ENCODE results near the gene RMND1.

RMND1 gene

GRCh38 chr6:151372164-151372563, 79.8 kb downstream of the RMND1 start:
- Histone ChIP-seq H3K9ac (ENCODE audit: low read length) (no peak overlapping the region), H3K4ac (ENCODE audit: low read depth, low read length) (no peak overlapping the region), H2AFZ (ENCODE audit: insufficient read depth, low read length, poor library complexity) (no peak overlapping the region), H3K4me1 (ENCODE audit: control insufficient read depth in 1 of 2, insufficient read depth in 2 of 2, low read length in 2 of 2) (peaks cover 3 to 6% of the 10 kb centered on the region in 2 experiments), H3K36me3 (ENCODE audit: control insufficient read depth in 1 of 2, insufficient read depth in 2 of 2, low read length in 2 of 2) (peaks cover 8 to 15% of the 10 kb centered on the region in 2 experiments), H4K91ac (ENCODE audit: low read depth, low read length) (no peak overlapping the region), H3K4me2 (ENCODE audit: low read length) (no peak overlapping the region), H3K14ac (ENCODE audit: low read length) (no peak overlapping the region), H3K18ac (ENCODE audit: low read length) (no peak overlapping the region), H3K4me3 (ENCODE audit: low read depth, low read length) (no peak overlapping the region), H3K79me1 (ENCODE audit: low read length) (no peaks in the 10 kb centered on the region), H2BK120ac (ENCODE audit: insufficient read depth, low read length, poor library complexity) (no peak overlapping the region), H3K79me2 (ENCODE audit: control insufficient read depth, insufficient read depth, low read length, poor library complexity) (no peaks in the 10 kb centered on the region), H3K23ac (ENCODE audit: low read length) (no peak overlapping the region), H4K12ac (ENCODE audit: low read depth, low read length) (no peak overlapping the region), H2BK5ac (ENCODE audit: low read depth, low read length, poor library complexity) (no peak overlapping the region), H2AK5ac (ENCODE audit: low read length) (no peak overlapping the region), H4K8ac (ENCODE audit: low read depth, low read length) (no peak overlapping the region), H3K27ac (ENCODE audit: low read depth, low read length) (no peak overlapping the region), H3K27me3 (ENCODE audit: insufficient read depth, low read length) (no peaks in the 10 kb centered on the region), H3K9me3 (ENCODE audit: insufficient read depth, low read depth, low read length) (no peaks in the 10 kb centered on the region), H2BK12ac (ENCODE audit: low read length) (no peak overlapping the region)
- DNase-seq: no peak
- no CpG with 5 or more reads among the region's 5 CpGs for WGBS (ENCODE audit: extremely low coverage, insufficient coverage, insufficient read length)

- Histone ChIP-seq H3K14ac (ENCODE audit: low read length) (no peak overlapping the region), H2BK120ac (ENCODE audit: insufficient read depth, low read length, poor library complexity) (no peak overlapping the region), H3K27ac (ENCODE audit: low read depth, low read length) (no peak overlapping the region), H3K4me2 (ENCODE audit: low read length) (no peak overlapping the region), H3K18ac (ENCODE audit: low read length) (no peak overlapping the region), H3K4me1 (ENCODE audit: control insufficient read depth in 1 of 2, insufficient read depth in 2 of 2, low read length in 2 of 2) (peaks cover 3 to 6% of the 10 kb centered on the region in 2 experiments), H3K4ac (ENCODE audit: low read depth, low read length) (no peak overlapping the region), H4K91ac (ENCODE audit: low read depth, low read length) (no peak overlapping the region), H4K12ac (ENCODE audit: low read depth, low read length) (no peak overlapping the region), H3K36me3 (ENCODE audit: control insufficient read depth in 1 of 2, insufficient read depth in 2 of 2, low read length in 2 of 2) (peaks cover 19 to 26% of the 10 kb centered on the region in 2 experiments), H2BK5ac (ENCODE audit: low read depth, low read length, poor library complexity) (no peak overlapping the region), H2AFZ (ENCODE audit: insufficient read depth, low read length, poor library complexity) (no peak overlapping the region), H3K27me3 (ENCODE audit: insufficient read depth, low read length) (no peaks in the 10 kb centered on the region), H4K8ac (ENCODE audit: low read depth, low read length) (no peak overlapping the region), H3K9me3 (ENCODE audit: insufficient read depth, low read depth, low read length) (no peaks in the 10 kb centered on the region), H3K23ac (ENCODE audit: low read length) (no peak overlapping the region), H3K4me3 (ENCODE audit: low read depth, low read length) (no peak overlapping the region), H3K79me2 (ENCODE audit: control insufficient read depth, insufficient read depth, low read length, poor library complexity) (no peaks in the 10 kb centered on the region), H2BK12ac (ENCODE audit: low read length) (no peak overlapping the region), H2AK5ac (ENCODE audit: low read length) (no peak overlapping the region), H3K9ac (ENCODE audit: low read length) (no peak overlapping the region), H3K79me1 (ENCODE audit: low read length) (no peaks in the 10 kb centered on the region)
- WGBS (ENCODE audit: extremely low coverage, insufficient coverage, insufficient read length): no CpG with 5 or more reads among the region's 6 CpGs
- DNase-seq: peak in 1 of 2 donors; percentile 47
Measured at GRCh38 chr6:151370509-151371078, 81.3 kb downstream of the RMND1 start.

DNA sequence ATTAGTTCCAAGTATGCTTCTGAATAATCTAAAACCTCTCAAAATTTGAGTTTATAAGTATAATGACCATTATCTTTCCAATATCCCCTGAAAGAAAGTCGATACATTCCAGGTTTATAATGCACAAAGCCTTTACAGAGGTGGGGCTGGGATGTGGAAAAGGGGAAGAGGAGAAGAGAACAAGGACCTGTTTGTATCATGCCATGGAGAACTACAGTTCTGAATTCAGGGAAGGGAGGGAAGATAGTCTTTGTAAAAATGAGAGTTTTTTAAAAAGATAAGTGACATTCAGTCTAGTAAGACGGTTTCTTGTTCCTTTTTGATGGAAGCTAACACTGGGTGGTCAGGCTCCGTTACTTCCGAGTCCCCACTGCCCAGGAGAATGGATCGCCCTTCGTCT, 86.7 kb downstream of the RMND1 start:
- H4K8ac ChIP-seq (ENCODE audit: low read depth, low read length): no peak overlapping the region
- no peak for DNase-seq
- H3K27me3 ChIP-seq (ENCODE audit: insufficient read depth, low read length): no peaks in the 10 kb centered on the region
- H3K79me2 ChIP-seq (ENCODE audit: control insufficient read depth, insufficient read depth, low read length, poor library complexity): no peaks in the 10 kb centered on the region
- H3K4ac ChIP-seq (ENCODE audit: low read depth, low read length): no peak overlapping the region
- H3K14ac ChIP-seq (ENCODE audit: low read length): no peak overlapping the region
- no peak overlapping the region for H2AK5ac ChIP-seq (ENCODE audit: low read length)
- no peak overlapping the region for H3K18ac ChIP-seq (ENCODE audit: low read length)
- H3K27ac ChIP-seq (ENCODE audit: low read depth, low read length): no peak overlapping the region
- H2AFZ ChIP-seq (ENCODE audit: insufficient read depth, low read length, poor library complexity): no peak overlapping the region
- H2BK120ac ChIP-seq (ENCODE audit: insufficient read depth, low read length, poor library complexity): no peak overlapping the region
- H3K9me3 ChIP-seq (ENCODE audit: insufficient read depth, low read depth, low read length): no peaks in the 10 kb centered on the region
- WGBS (ENCODE audit: extremely low coverage, insufficient coverage, insufficient read length): no CpG with 5 or more reads among the region's 6 CpGs
- no peaks in the 10 kb centered on the region for H3K4me1 ChIP-seq (ENCODE audit: control insufficient read depth in 1 of 2, insufficient read depth in 2 of 2, low read length in 2 of 2)
- no peak overlapping the region for H4K12ac ChIP-seq (ENCODE audit: low read depth, low read length)
- H2BK12ac ChIP-seq (ENCODE audit: low read length): no peak overlapping the region
- no peak overlapping the region for H2BK5ac ChIP-seq (ENCODE audit: low read depth, low read length, poor library complexity)
- H3K4me2 ChIP-seq (ENCODE audit: low read length): no peak overlapping the region
- no peak overlapping the region for H4K91ac ChIP-seq (ENCODE audit: low read depth, low read length)
- peaks cover 17 to 20% of the 10 kb centered on the region in 2 experiments for H3K36me3 ChIP-seq (ENCODE audit: control insufficient read depth in 1 of 2, insufficient read depth in 2 of 2, low read length in 2 of 2)
- H3K4me3 ChIP-seq (ENCODE audit: low read depth, low read length): no peak overlapping the region
- H3K23ac ChIP-seq (ENCODE audit: low read length): no peak overlapping the region
- H3K79me1 ChIP-seq (ENCODE audit: low read length): no peaks in the 10 kb centered on the region
- no peak overlapping the region for H3K9ac ChIP-seq (ENCODE audit: low read length)

GRCh38 chr6:151359486-151359885, 92.4 kb downstream of the RMND1 start:
- Histone ChIP-seq H3K9ac (ENCODE audit: low read length) (no peak overlapping the region), H4K91ac (ENCODE audit: low read depth, low read length) (peak overlapping the region; percentile 51), H3K4ac (ENCODE audit: low read depth, low read length) (no peak overlapping the region), H3K4me1 (ENCODE audit: control insufficient read depth in 1 of 2, insufficient read depth in 2 of 2, low read length in 2 of 2) (peaks cover 3 to 7% of the 10 kb centered on the region in 2 experiments), H3K18ac (ENCODE audit: low read length) (no peak overlapping the region), H3K36me3 (ENCODE audit: control insufficient read depth in 1 of 2, insufficient read depth in 2 of 2, low read length in 2 of 2) (peaks cover 4 to 5% of the 10 kb centered on the region in 2 experiments), H4K12ac (ENCODE audit: low read depth, low read length) (no peak overlapping the region), H3K14ac (ENCODE audit: low read length) (no peak overlapping the region), H3K27ac (ENCODE audit: low read depth, low read length) (peak overlapping the region; percentile 61), H3K79me1 (ENCODE audit: low read length) (peaks cover 14% of the 10 kb centered on the region), H3K27me3 (ENCODE audit: insufficient read depth, low read length) (no peaks in the 10 kb centered on the region), H3K9me3 (ENCODE audit: insufficient read depth, low read depth, low read length) (no peaks in the 10 kb centered on the region), H3K79me2 (ENCODE audit: control insufficient read depth, insufficient read depth, low read length, poor library complexity) (no peaks in the 10 kb centered on the region), H2BK120ac (ENCODE audit: insufficient read depth, low read length, poor library complexity) (peak overlapping the region; percentile 99), H4K8ac (ENCODE audit: low read depth, low read length) (peak overlapping the region; percentile 43), H3K4me2 (ENCODE audit: low read length) (no peak overlapping the region), H3K23ac (ENCODE audit: low read length) (no peak overlapping the region), H2AK5ac (ENCODE audit: low read length) (no peak overlapping the region), H2BK12ac (ENCODE audit: low read length) (no peak overlapping the region), H3K4me3 (ENCODE audit: low read depth, low read length) (no peak overlapping the region), H2AFZ (ENCODE audit: insufficient read depth, low read length, poor library complexity) (no peak overlapping the region), H2BK5ac (ENCODE audit: low read depth, low read length, poor library complexity) (peak overlapping the region; percentile 80)
- peak; percentile 95 to 97 for DNase-seq
- no CpG with 5 or more reads among the region's 5 CpGs for whole genome bisulfite sequencing (ENCODE audit: extremely low coverage, insufficient coverage, insufficient read length)
